Upper lobe of left lung (tissue), 6 donors: ENCODE results near the gene CR2. TPM values are rescaled to one million over a fixed set of nuclear protein-coding genes. Genes with fewer than 3 reads are reported as not detected.

Source experiments
- ATAC-seq, 2 donors: fragments of 200-7000 bp; cut with Tn5 transposase; one replicate each; pipeline ENCODE4 v1.9.1; 2022; ENCODE audit warnings: mild to moderate bottlenecking in 2 of 2, moderate library complexity in 2 of 2; ENCODE audit not compliant: low FRiP score in 2 of 2
- DNase-seq, 2 donors: peaks; one replicate each; pipeline ENCODE4 v3.0.0-alpha.2; 2019 to 2020
- H3K27ac ChIP-seq, 4 donors: fragments of 200-600 bp; sonication (generic); one replicate each; pipeline ENCODE4 v1.5.1; 2016 to 2019
- H3K27me3 ChIP-seq, 4 donors: fragments of 200-600 bp; sonication (generic); one replicate each; pipeline ENCODE4 v1.5.1; 2017 to 2019
- H3K36me3 ChIP-seq, 4 donors: fragments of 200-600 bp; sonication (generic); one replicate each; pipeline ENCODE4 v1.5.1; 2016 to 2019
- H3K4me1 ChIP-seq, 4 donors: fragments of 200-600 bp; sonication (generic); one replicate each; pipeline ENCODE4 v1.5.1; 2018 to 2019
- H3K4me3 ChIP-seq, 4 donors: fragments of 200-600 bp; sonication (generic); one replicate each; pipeline ENCODE4 v1.5.1; 2017 to 2019; ENCODE audit warnings: mild to moderate bottlenecking in 2 of 4, moderate library complexity in 1 of 4
- H3K9me3 ChIP-seq, 4 donors: fragments of 200-600 bp; sonication (generic); one replicate each; pipeline ENCODE4 v1.5.1; 2018 to 2019
- CTCF ChIP-seq, 6 experiments: fragments of 450-650 bp in 4 of 6; fragments of 200-600 bp in 2 of 6; sonication (generic) in 2 of 6; IDR thresholded peaks; one replicate each; pipeline ENCODE4 v1.5.1; 2016 to 2019; ENCODE audit warnings: antibody characterized with exemption in 6 of 6
- EP300 ChIP-seq, 4 donors: sonication (generic); formaldehyde crosslinking; IDR thresholded peaks; one replicate each; pipeline ENCODE4 v1.5.1; 2017; ENCODE audit warnings: antibody characterized with exemption in 4 of 4, control low read depth in 2 of 4
- POLR2A ChIP-seq, 4 donors: fragments of 450-650 bp; IDR thresholded peaks; one replicate each; pipeline ENCODE4 v1.5.1; 2016 to 2017; ENCODE audit warnings: antibody characterized with exemption in 4 of 4, mild to moderate bottlenecking in 2 of 4
- POLR2AphosphoS5 ChIP-seq, 2 donors: sonication (generic); formaldehyde crosslinking; IDR thresholded peaks; one replicate each; pipeline ENCODE4 v1.5.1; 2017; ENCODE audit warnings: antibody characterized with exemption in 2 of 2
- WGBS, 2 donors: methylation state at CpG; one replicate each; pipeline ENCODE4 v1.1.5; 2017 to 2018; 5-methylcytosine and 5-hydroxymethylcytosine counted together
- total RNA-seq, 6 donors: library from RNA; depleted of rRNA in 4 of 6; stranded (reverse); fragments of >200 nt in 4 of 6; gene quantifications; one replicate each; pipeline versions ENCODE4 v1.1.0 to v1.2.1, GENCODE V29; 2016 to 2021
- donor health status: DM: no; HTN: no; CAD: no; lungs with moderate emphysema.
- donor health status: DM: no; HTN: yes; CAD: no; lungs with severe emphysema.

Gene CR2
- total RNA-seq, 6 donors from 2014 or later: 0.34 to 2.8 (median 1.2) TPM; not detected in 3

- TF ChIP-seq EP300 (IDR thresholded peaks at IDR 0.05): no peak
- no peak for TF ChIP-seq POLR2AphosphoS5 (IDR thresholded peaks at IDR 0.05)
- no peak for TF ChIP-seq CTCF (IDR thresholded peaks at IDR 0.05)
- no peak for TF ChIP-seq POLR2A (IDR thresholded peaks at IDR 0.05)
- Histone ChIP-seq H3K36me3 (no peaks in the 10 kb centered on the region), H3K27ac (no peak overlapping the region), H3K4me3 (no peak overlapping the region), H3K9me3 (no peaks in the 10 kb centered on the region), H3K27me3 (peaks cover 0 to 11% (median 8%) of the 10 kb centered on the region in 4 donors), H3K4me1 (peaks cover 10 to 18% (median 14%) of the 10 kb centered on the region in 4 donors)
- 93 to 100% methylated on average over 1 of the region's 1 CpG for WGBS, 2 donors
- no peak for DNase-seq
- ATAC-seq: no peak
Measured at GRCh38 chr1:207458414-207458813, 4.3 kb downstream of the CR2 start.

- no peak for TF ChIP-seq EP300 (IDR thresholded peaks at IDR 0.05)
- TF ChIP-seq CTCF (IDR thresholded peaks at IDR 0.05): no peak
- no peak for TF ChIP-seq POLR2A (IDR thresholded peaks at IDR 0.05)
- TF ChIP-seq POLR2AphosphoS5 (IDR thresholded peaks at IDR 0.05): no peak
- 77 to 84% methylated on average over 2 of the region's 2 CpGs for WGBS, 2 donors
- H3K4me3 ChIP-seq: no peak overlapping the region
- DNase-seq (no peak), ATAC-seq (no peak)
- peaks cover 10 to 14% (median 12%) of the 10 kb centered on the region in 4 donors for H3K4me1 ChIP-seq
- H3K27me3 ChIP-seq: peaks cover 0 to 9% (median 6%) of the 10 kb centered on the region in 4 donors
- H3K27ac ChIP-seq: no peak overlapping the region
- H3K9me3 ChIP-seq: no peaks in the 10 kb centered on the region
- H3K36me3 ChIP-seq: no peaks in the 10 kb centered on the region
Measured at GRCh38 chr1:207459008-207459407, 4.9 kb downstream of the CR2 start.

- no peaks in the 10 kb centered on the region for H3K27me3 ChIP-seq
- DNase-seq: no peak
- no peaks in the 10 kb centered on the region for H3K9me3 ChIP-seq
- H3K4me3 ChIP-seq: no peak overlapping the region
- WGBS, 2 donors: 86 to 94% methylated on average over 1 of the region's 1 CpG
- no peak for TF ChIP-seq POLR2A (IDR thresholded peaks at IDR 0.05)
- TF ChIP-seq EP300 (IDR thresholded peaks at IDR 0.05): no peak
- TF ChIP-seq POLR2AphosphoS5 (IDR thresholded peaks at IDR 0.05): no peak
- no peak for TF ChIP-seq CTCF (IDR thresholded peaks at IDR 0.05)
- ATAC-seq: no peak
- no peak overlapping the region for H3K27ac ChIP-seq
- no peaks in the 10 kb centered on the region for H3K4me1 ChIP-seq
- H3K36me3 ChIP-seq: no peaks in the 10 kb centered on the region
Measured at GRCh38 chr1:207461649-207462048, 7.5 kb downstream of the CR2 start.

DNA sequence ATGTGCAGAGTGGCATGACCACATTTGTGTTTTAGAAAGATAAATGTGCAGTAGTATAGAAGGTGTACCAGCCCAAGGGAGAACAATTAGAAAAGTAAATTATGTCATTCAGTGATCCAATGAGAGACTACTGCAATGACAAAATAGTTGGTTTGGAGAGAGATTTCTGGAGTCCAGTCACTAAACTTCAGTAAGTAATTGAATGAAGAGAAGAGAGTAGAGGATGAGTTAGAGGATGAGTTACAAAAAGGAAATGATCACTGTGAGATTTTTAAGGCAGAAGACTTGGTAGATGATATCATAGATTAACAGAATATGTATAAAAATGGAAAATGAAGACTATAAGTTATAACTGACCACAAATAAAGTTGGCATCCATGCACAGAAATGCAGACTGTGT, 8.4 kb downstream of the CR2 start:
- ATAC-seq: no peak
- no peaks in the 10 kb centered on the region for H3K27me3 ChIP-seq
- no peaks in the 10 kb centered on the region for H3K4me1 ChIP-seq
- DNase-seq: no peak
- no peak overlapping the region for H3K4me3 ChIP-seq
- no peak overlapping the region for H3K27ac ChIP-seq
- no peaks in the 10 kb centered on the region for H3K36me3 ChIP-seq
- TF ChIP-seq EP300 (IDR thresholded peaks at IDR 0.05) (no peak), POLR2A (IDR thresholded peaks at IDR 0.05) (no peak), POLR2AphosphoS5 (IDR thresholded peaks at IDR 0.05) (no peak), CTCF (IDR thresholded peaks at IDR 0.05) (no peak)
- no peaks in the 10 kb centered on the region for H3K9me3 ChIP-seq

- Histone ChIP-seq H3K36me3 (no peaks in the 10 kb centered on the region), H3K4me3 (no peak overlapping the region), H3K27ac (no peak overlapping the region), H3K27me3 (no peaks in the 10 kb centered on the region), H3K4me1 (no peaks in the 10 kb centered on the region), H3K9me3 (no peaks in the 10 kb centered on the region)
- TF ChIP-seq POLR2AphosphoS5 (IDR thresholded peaks at IDR 0.05): no peak
- TF ChIP-seq POLR2A (IDR thresholded peaks at IDR 0.05): no peak
- no peak for TF ChIP-seq EP300 (IDR thresholded peaks at IDR 0.05)
- no peak for TF ChIP-seq CTCF (IDR thresholded peaks at IDR 0.05)
- DNase-seq (no peak), ATAC-seq (no peak)
Measured at GRCh38 chr1:207463021-207463420, 8.9 kb downstream of the CR2 start.
